Jurkat, Clone E6-1 (cell line): ENCODE measurements around the gene NPTXR.

Experiments
- DNase-seq: peaks from one replicate; pipeline ENCODE4 v3.0.0-alpha.2; 2011; ENCODE audit warnings: low read depth, low spot score
- H3K4me3 ChIP-seq: 2 replicates; pipeline ENCODE4 v1.5.1; 2011; ENCODE audit warnings: mild to moderate bottlenecking, low read length, control low read depth, moderate library complexity

The NPTXR gene

DNA sequence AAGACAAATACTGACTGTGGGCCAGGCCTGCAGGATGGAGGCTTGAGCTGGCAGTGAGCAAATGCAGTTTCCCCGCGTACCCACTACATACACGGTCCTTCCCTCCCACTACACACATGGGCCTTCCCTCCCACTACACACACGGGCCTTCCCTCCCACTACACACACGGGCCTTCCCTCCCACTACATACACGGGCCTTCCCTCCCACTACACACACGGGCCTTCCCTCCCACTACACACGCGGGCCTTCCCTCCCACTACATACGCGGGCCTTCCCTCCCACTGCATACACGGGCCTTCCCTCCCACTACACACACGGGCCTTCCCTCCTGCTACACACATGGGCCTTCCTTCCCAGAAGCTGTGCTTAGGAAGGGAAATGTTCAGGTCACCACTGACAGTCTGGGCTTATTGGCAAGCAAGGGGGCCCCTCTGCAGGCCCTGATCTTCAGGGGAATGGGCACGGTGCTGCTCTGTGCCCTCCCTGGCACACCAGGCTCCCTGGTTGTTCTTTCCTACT is 60.7 kb downstream of the NPTXR start:
- no peak for DNase-seq
- H3K4me3 ChIP-seq: no peak overlapping the region

DNA sequence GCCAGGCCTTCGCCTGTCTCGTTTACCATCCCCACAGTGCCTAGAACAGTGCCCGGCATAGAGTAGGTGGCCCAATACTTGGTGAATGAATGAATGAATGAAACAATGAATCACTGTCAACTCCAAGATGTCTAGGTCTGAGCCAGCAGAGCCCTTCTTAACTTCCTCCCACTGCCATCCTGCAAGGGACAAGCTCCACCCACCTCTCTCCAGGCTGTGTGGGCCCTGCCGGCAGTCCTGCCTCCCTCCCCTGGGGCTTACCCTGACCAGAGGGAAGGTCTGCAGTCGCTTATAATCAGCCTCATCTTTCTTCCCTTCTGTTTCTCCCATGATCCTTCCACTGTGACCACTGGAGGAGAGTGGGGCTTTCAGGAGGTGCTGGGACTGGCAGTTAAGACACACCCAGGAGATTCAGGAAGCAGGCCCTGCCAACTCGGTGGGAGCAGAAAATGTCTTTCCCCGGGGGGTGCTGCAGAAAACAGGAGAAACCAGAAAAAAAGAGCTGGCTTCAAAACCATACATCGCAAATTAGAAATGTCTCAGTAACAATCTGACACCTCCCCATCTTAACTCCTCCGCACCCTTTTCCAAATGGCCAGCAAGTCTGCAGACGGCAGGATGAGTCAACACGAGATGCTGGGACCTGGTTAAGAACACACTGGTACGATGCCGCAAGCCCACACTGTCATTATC is 61.3 kb downstream of the NPTXR start:
- DNase-seq: no peak
- H3K4me3 ChIP-seq: no peak overlapping the region

- DNase-seq: no peak
- H3K4me3 ChIP-seq: no peak overlapping the region
Measured at GRCh38 chr22:38781033-38781432, 62.8 kb downstream of the NPTXR start.

- DNase-seq: no peak
- no peak overlapping the region for H3K4me3 ChIP-seq
Measured at GRCh38 chr22:38777087-38777671, 66.6 kb downstream of the NPTXR start.

- DNase-seq: no peak
- no peak overlapping the region for H3K4me3 ChIP-seq
Measured at GRCh38 chr22:38776086-38776485, 67.7 kb downstream of the NPTXR start.

GRCh38 chr22:38775656-38776055 is 68.2 kb downstream of the NPTXR start:
- no peak for DNase-seq
- no peak overlapping the region for H3K4me3 ChIP-seq

DNA sequence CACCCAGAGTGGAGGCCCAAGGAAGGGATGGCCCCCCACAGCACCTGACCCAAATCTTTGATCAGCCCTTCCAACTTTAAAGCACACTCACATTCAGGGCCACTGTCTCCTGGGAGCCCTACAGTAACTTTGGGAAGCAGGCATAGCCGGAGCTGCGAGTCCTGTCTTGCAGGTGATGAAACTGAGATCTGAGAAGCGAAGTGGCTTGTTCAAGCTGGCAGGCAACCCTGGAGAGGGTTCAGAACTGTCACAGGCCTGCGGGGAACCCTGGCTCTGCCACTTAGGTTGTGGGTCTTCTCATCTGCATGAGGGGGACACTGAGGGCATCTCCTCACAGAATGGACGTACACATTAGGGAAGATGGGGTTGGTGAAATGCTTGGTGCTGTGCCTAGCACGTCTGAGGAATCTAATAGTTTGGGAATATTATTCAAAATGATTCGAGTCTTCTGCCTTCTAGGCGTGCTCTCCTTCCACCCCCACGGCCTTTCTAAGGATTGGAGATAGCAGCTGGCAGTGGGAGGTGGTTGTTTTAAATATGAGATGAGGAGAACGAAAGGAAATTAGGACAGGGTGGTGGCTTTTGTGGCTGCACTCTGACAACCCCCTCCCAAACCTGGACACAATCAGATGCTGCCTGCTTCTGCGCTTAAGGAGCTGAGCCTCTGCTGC is 69.2 kb downstream of the NPTXR start:
- no peak for DNase-seq
- H3K4me3 ChIP-seq: no peak overlapping the region

- DNase-seq: no peak
- H3K4me3 ChIP-seq: no peak overlapping the region
Measured at GRCh38 chr22:38773363-38773946, 70.4 kb downstream of the NPTXR start.

- DNase-seq: no peak
- no peak overlapping the region for H3K4me3 ChIP-seq
Measured at GRCh38 chr22:38772623-38772873, 71.3 kb downstream of the NPTXR start.

DNA sequence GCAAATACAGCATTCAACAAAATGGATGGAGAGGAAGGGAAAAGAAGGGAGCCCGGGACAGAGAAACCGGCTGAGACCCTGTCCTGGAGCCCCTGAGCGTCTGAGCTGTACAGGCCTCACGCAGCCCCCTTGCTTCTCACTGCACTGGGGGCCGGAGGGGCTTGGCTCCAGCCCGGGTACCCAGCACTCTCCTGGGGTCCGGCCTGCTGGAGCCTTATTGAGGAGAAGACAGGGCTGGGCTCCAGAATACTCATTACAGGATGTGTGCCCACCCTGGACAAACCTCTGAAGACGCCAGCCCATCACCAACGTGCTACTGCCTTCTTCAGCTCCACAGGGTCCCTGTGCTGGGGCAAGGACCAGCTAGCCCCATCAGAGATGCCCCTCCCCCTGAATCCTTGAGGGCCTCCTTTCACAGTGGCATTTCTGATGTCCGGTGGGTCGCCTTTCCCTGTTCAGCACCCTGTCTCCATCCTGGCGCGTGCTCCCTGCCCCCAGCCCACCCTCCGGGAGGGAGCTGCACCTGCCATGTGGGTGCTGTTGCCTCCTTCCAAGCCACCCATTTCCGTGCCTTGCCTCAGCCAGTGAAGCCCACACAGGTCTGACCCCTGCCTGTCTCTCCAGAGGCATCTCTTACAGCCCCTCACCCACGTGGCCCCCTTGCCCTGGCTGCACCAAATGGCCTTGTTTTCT is 73.4 kb downstream of the NPTXR start:
- no peak for DNase-seq
- H3K4me3 ChIP-seq: no peak overlapping the region
